GM04504 (cell line): ENCODE measurements around the gene LRRC32.
"Not testable (repeated sequence)": the region's sequence is repeated elsewhere in the genome, so short reads cannot be mapped to it uniquely, and the experiment has no call there.

ENCODE experiments used
- DNase-seq: peaks from one replicate; pipeline ENCODE4 v3.0.0-alpha.2; 2012; ENCODE audit warnings: low read depth

Gene LRRC32

GRCh38 chr11:76648061-76648460 is 22.5 kb downstream of the LRRC32 start:
- no peak for DNase-seq

- DNase-seq = no peak
These were observed 23.5 kb downstream of the LRRC32 start for GRCh38 chr11:76646882-76647534.

DNA sequence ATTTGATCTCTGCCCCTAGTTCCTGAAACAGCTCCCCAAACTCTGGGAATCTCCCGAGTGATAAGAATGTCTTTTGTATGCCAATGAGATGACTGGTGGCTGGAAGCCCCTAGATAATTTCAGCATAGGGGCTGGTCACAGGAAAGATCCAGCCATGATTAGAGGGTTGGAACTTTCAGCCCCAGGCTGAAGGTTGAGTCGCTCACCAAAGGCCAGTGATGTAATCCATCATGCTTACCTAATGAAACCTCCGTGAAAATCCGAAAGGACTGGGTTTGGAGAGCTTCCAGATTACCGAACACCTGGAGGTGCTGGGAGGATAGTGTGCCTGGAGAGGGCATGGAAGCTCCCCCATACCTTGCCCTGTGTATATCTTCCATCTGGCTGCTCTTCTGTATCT is 26.0 kb downstream of the LRRC32 start:
- DNase-seq = no peak

DNA sequence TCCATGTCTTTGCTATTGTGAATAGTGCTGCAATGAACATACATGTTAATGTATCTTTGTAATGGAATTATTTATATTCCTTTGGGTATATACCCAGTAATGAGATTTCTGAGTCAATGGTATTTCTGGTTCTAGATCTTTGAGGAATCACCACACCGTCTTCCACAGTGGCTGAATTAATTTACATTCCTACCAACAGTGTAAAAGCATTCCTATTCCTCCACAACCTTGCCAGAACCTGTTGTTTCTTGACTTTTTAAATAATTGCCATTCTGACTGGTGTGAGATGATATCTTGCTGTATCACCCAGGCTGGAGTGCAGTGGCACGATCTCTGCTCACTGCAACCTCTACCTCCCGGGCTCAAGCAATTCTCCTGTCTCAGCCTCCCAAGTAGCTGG is 26.8 kb downstream of the LRRC32 start:
- not testable (repeated sequence) for DNase-seq

DNA sequence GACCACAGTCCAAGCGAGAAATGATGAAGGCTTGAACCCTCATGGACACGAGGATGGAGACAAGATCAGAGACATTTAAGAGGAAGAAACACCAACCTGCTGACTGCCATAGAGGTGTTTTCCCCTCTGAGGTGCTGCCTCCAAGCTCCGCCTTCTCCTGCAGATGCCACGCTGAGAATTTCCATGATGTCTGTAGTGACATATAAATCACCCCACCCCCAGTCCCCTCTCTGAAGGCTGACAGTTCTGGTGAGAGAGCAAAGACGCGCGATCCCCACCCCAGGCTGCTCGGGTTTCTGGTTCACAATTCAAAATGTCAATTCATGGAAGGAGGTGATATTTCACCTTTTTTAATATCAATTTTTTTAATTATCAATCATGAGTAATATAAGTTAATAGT is 28.2 kb downstream of the LRRC32 start:
- no peak for DNase-seq

GRCh38 chr11:76641905-76642304 is 28.6 kb downstream of the LRRC32 start:
- DNase-seq = no peak

DNA sequence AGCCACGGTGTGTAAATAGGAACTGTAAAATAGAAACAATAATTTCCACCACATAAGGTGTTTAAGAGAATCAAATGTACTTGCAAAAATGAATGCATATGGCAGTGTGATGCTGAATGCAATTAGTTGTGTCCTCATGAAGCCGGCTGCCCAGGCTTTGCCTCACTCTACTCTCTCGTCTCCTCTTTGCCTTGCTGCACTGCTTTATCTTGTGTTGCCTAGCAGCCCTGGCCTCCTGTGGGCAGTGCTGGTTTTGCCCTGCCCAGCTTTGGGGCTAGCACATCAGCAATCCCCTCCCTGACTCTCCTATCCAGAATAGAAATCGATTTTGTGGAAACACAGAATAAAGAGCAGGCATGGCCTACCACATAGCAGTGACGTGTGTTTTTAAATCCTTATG is 30.0 kb downstream of the LRRC32 start:
- DNase-seq = no peak

DNA sequence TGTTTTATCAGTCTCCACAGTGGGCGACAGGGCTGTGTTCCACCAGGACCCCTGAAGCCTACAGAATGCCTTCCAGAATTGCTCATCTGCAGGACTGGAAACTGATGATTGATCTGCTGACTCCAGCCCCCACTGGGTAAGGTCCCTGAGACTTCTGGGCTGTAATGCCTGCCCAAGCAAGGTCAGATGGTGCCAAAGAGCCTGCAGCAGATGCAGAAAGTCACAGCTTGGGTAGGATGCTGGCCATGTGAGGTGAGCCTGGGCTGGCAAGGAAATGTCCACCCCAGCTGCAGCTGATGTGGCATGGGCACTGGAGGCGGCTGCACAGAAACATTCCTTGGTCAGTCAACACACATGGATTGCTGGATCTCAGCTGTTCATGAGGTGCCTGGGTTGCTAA is 30.9 kb downstream of the LRRC32 start:
- no peak for DNase-seq

DNA sequence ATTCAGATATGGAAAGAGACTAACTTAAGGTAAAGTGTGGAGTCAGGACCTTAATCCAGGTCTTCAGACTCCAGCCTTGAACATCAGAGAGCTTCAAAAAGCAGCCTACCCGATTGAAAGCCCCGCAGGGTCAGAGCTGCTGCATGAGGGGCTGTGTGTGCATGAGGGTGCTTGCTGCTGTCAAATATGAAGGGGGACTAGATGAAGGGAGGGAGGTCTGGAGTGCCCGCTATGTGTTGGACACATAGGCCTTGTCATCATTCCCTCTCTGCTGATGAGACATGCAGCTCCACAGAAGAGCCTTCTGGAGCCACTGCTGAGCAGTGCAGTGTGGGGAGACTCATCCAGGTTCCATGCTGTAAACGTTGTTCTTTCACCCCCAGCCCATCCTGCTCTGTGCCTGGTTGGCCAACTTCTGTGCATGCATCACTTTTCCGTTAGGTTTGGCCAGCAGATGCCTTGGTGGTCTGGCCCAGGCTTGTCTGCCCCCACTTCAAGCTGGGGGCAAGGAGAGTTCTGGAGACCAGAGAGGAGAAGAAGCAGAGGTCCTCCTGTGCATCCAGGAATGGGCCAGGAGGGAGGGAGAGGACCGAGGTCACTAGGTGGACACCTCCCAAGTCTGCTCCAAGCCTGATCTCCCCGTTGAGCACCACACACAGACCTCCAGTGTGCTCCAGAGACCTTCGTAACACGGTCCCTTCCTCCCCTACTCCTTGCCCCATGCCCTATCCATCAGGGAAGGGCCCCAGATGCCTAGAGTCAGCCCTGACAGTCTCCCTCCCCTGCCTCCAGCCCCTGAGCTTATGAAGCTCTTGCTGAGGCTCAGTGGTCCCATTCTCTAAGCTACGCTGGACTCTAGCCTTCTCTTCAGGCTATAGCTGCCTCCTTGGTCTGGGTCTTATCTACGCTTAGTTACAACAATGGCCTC is 32.0 kb downstream of the LRRC32 start:
- DNase-seq = no peak

- DNase-seq = no peak
These were observed 32.9 kb downstream of the LRRC32 start for GRCh38 chr11:76637491-76638269.

DNA sequence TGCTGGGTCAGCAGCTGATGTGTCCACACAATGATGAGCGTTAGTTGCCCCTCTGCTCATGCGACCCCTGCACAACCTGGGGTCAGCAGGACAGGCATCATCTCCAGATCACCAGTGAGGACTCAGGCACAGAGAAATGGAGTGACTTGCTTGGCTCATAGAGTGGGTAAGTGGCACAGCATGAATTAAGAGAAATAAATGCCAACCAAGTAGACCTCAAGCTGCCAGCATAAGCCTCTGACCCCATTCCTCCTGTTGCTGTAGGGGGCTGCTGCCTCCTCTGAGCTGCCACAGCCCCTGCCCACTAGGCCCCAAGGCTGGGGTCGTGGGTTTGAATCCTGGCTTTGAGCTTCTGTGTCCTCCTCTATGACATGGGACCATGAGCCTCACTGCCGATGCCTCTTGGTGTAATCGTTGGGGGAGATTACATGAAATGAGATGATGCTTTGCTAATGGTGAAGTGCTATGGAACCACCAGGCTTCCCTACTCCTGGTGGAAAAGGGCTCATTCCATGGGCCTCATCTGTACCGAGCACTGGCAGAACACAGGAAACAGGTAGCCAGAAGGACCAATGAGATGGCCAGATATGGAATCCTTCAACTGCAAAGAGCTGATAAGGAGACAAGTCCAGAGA is 33.6 kb downstream of the LRRC32 start:
- no peak for DNase-seq

GRCh38 chr11:76635991-76636738 is 34.4 kb downstream of the LRRC32 start:
- no peak for DNase-seq

- no peak for DNase-seq
These were observed 35.7 kb downstream of the LRRC32 start for GRCh38 chr11:76634886-76635285.

GRCh38 chr11:76632492-76632891 is 38.1 kb downstream of the LRRC32 start:
- no peak for DNase-seq

DNA sequence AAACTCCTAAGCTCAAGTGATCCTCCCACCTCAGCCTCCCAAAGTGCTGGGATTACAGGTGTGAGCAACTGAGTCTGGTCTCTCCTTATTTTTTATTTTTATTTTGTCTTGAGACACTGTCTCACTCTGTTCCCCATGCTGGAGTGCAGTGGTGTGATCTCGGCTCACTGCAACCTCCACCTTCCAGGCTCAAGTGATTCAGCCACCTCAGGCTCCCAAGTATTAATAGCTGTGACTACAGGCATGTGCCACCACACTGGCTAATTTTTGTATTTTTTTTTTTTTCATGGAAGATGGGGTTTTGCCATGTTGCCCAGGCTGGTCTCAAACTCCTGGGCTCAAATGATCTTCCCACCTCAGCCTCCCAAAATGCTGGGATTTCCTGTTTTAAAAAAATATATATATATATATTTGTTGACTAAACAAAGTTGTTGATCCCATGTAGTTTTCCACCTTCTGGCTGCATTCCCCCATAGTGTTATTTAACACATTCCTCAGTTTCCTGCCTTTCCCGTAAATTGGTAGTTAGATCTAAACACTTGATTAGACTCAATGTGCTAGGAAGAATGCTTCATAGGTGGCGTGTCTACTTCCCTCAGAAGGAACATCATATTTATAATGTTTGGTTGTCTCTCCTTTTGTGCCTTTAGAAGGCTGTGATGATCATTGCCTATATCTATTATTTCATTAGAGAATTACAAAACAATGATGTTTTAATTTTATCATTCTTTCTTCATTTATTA is 38.8 kb downstream of the LRRC32 start:
- DNase-seq = no peak

GRCh38 chr11:76630600-76631281 is 39.8 kb downstream of the LRRC32 start:
- no peak for DNase-seq

GRCh38 chr11:76629853-76630599 is 40.5 kb downstream of the LRRC32 start:
- DNase-seq = no peak

GRCh38 chr11:76629116-76629852 is 41.3 kb downstream of the LRRC32 start:
- DNase-seq = no peak
